ENCODE data around the gene SMPD3.

DNA sequence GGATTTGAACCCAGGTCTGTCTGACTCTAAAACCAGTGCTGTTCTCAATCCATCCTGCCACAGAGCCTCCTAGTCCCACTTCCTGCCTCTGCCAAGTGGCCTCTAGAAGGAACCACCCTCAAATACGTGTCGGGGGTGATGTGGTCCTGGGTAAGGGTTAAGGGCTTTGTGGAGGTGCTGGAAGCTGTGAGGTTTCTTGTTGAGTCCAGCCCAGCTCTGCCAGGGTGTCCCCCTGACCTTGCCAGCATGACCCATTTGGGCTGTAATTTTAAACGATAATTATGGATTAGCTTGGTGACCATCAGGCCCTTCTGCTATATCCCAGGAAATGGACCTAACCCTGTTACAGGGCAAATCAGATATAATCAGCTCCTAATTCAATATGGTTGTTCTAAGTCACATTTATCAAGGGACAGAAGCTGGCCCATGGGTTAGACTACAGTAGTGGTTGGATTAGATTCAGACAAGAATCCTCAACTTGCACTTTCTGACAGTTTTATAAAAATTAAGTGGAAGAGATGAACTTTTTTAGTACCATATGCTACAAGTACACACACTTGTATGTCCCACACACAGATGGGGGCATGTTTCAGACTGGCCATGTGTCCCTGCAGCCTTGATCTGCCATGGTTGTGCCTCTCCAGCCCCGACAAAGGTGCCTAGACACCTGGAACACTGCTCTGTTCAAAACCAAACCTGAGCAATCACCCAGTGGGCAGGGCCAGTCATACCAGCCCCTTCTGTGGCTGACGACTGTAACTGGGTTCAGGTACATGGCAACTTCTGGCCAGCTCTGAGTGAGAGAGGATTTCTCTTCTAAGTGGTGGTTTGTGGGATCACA is 48.0 kb downstream of the SMPD3 start:
- TF ChIP-seq POLR2A (IDR thresholded peaks at IDR 0.05; ENCODE audit: low read length), result no peak
- TF ChIP-seq GATA1 (IDR thresholded peaks at IDR 0.05; ENCODE audit: low read depth, low read length), result no peak

All from erythroblast (primary cell).